NCI-H1048 (cell line): ENCODE results near the gene TBL1Y.
"Not testable (repeated sequence)": the region's sequence is repeated elsewhere in the genome, so short reads cannot be mapped to it uniquely, and the experiment has no call there.

Experiments
- DNase-seq: peaks from one replicate; lab custom pipeline; 2025; lab: John Stamatoyannopoulos, UW

Gene TBL1Y

DNA sequence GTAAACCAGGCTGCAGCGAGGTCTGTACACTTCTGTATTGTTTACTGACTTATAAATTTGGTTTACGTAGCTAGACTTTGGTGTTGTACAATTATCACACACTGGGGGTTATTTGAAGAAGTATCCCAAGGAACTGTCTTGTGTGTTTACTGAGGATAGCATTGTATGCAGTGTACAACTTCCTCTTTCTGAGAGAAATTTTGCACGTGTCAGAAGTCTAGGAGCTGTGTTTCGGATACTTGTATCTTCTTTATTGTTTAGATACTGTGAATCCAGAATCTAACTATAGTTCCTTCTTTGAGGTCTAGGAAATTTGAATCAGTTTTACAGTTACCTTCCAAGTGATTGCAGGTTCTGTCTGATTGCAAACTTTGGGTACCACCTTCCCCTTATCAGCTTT is 64.5 kb downstream of the TBL1Y start:
- DNase-seq = no peak

- DNase-seq = no peak
Measured at GRCh38 chrY:6977783-6978182, 67.3 kb downstream of the TBL1Y start.

GRCh38 chrY:6983221-6983620 is 72.7 kb downstream of the TBL1Y start:
- no peak for DNase-seq

GRCh38 chrY:6987811-6988210 is 77.3 kb downstream of the TBL1Y start:
- DNase-seq = no peak

DNA sequence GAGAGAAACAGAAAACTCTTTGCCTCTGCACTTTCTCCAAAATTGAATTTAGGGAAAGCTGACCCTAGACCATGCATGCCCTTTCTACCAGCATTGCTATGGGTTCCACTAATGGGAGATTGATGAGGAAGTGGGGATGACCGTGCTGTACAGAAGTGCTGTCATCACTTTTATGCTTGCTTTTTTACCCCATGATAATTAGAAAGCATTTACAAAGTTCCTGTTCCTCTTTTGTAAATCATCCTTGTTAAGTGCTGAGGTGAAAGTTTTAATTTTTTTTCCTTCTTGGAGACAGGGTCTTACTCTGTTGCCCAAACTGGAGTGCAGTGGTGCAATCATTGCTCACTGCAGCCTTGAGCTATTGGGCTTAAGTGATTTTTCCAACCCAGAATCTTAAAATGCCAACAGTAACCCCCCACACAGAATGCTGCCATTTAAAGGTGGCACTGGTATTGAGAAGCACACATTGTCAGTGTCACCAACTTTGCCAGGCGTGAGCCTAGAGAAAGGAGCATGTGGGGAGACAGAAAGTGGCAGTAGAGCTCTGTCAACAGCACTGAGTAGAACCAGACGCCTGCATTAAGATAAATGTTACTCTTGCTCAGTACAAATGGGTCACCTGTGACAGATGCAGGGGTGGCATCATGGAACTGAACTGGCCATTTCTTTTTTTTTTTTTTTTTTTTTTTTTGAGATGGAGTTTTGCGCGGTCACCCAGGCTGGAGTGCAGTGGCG is 79.6 kb downstream of the TBL1Y start:
- no peak for DNase-seq

DNA sequence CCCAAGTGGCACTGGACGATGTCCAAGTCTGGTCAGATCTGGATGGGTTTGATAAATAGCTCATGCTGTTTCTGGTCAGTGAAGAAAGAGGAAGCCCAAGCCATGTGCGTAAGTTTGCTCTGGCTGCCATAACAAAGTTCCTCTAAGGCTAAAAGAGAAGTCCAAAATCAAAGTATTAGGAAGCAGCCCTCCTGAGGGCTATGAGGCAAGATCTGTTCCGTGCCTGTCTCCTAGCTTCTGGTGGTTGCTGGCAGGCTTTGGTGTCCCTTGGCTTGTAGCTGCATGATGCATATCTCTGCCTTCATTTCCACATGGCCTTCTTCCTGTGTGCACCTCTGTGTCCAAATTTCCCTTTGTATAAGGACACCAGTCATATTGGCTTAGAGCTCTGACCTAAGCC is 81.5 kb downstream of the TBL1Y start:
- no peak for DNase-seq

- DNase-seq = no peak
Measured at GRCh38 chrY:6995987-6996386, 85.5 kb downstream of the TBL1Y start.

GRCh38 chrY:6997503-6998066 is 87.1 kb downstream of the TBL1Y start:
- DNase-seq = no peak

- no peak for DNase-seq
Measured at GRCh38 chrY:6999905-7000304, 89.4 kb downstream of the TBL1Y start.

DNA sequence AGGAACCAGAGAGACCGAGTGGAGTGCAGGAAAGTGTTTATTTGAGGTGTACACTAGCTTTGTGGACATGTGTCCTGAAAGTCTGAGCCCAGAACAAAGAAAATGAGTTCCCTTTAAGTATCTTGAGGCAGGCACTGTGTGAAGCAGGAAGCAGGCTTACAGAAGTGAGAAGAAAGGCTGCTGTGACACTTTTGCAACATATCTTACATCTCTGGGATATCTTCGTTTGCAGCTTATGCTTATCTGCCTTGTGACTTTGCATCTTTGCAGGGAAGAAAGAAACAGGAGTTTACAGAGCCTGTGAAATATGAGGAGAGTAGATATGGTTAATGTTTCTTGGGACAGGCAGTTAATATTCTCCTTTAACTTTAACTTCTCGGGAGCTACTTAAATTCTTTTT is 92.1 kb downstream of the TBL1Y start:
- DNase-seq = no peak

DNA sequence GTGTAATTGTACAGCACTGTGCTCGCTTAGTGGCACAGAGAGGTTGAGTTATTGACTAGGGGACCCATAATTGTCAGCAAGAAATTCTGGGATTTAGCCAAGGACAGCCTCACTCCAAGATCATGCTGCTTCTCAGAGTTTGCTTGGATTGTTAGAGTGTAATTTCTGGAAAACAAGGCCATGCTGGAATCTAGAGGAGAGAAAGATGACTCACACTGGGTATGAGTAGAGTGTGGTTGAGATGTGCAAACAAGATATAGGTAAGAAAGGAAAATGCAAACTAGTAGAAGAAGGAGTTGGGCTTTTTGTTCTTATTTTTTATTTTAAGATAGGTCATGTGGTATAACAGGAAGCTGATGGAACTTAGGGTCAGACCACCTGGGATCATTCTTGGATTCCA is 97.4 kb downstream of the TBL1Y start:
- no peak for DNase-seq

- no peak for DNase-seq
Measured at GRCh38 chrY:7008578-7009355, 98.3 kb downstream of the TBL1Y start.

DNA sequence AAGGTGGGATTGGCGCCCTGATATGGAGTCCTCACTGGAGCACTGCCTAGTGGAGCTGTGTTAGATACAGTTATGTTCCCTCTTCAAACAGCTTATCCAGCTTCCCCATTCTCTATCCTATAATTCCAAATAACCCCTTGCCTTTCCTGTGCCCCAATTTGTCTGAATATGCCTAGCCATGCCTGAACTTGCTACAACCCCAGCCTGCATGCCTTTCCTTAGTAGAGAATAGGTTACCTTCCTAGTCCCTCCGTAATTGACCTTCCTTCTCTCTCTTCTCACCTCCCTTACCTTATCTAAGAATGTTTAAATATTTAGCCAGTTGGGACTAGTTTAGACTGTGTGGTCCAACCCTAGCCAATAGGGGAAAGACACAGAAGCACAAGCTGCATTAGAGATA is 102.6 kb downstream of the TBL1Y start:
- no peak for DNase-seq

GRCh38 chrY:7016521-7016920 is 106.0 kb downstream of the TBL1Y start:
- no peak for DNase-seq

DNA sequence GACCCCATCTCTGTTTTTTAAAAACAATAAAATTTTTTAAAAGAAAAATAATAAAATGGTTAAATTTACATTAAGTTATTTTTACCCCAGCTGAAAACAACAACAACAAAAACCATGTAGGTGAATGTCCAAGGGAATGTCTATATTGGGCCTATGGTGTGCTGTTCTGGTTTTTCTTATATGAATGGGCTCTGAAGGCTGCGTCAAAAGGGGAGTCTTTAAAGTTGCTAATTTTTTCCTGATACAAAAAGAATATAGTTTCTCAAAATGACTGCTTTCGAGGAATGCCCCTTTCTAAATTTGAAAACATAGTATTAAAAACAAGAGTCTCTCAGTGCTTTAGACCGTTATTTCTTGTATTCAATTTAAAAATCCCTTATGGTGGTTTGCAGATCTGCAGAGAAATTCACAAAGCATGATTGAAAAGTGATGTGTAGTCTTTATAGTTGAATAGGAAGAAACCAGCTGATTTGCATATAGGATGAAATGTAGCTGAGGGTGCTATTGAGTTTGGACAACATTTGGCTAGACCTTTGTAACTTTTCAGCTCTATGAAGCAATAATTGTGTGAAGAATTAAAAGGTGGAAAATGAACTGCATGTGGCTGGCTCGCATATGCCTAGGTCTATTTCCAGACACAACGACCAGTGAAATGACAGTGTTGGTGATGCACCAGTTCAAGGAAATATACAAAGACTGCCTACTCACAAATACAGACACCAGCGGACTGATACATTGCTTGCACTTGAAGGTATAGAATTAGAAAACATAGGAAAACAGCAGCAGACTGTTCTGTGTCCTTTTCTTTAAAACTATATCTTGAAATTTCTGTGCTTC is 107.0 kb downstream of the TBL1Y start:
- DNase-seq = no peak

DNA sequence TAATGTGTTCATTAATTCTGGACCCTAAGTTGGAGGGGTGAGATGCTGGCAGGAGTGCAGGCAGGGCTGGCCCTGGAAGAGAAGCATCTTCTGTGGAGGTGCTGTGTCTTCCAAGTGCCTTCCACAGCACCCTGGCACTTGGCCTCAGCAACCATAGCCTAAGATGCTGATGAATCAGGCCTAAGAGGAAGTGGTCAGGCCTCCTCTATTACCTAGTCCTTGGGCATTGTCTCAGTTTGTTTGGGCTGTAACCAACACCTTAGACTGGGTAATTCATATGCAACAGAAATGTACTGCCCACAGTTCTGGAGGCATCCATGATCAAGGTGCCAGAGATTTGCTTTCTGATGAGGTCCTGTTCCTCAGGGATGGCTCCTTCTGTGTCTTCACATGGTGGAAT is 128.5 kb downstream of the TBL1Y start:
- no peak for DNase-seq

- DNase-seq = no peak
Measured at GRCh38 chrY:7040662-7041061, 130.2 kb downstream of the TBL1Y start.

GRCh38 chrY:7041983-7042382 is 131.5 kb downstream of the TBL1Y start:
- no peak for DNase-seq

DNA sequence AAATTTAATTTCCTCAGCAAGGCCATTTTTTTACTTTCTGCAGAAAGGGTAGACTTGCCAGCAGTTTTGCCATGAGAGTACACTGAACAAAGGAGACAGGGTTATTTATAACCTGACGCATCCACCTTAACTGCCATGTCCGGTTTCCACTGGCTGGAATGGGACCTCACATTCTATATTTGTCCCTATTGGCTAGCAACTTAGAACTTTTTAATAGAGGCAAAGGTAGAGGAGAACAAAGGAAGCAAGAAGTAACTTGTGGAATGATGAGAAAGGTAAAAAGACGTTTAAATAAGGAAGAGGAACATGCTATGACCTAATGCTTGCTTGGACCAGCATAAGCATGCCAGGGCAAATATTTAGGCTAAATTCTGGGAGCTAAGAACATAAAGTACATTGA is 142.0 kb downstream of the TBL1Y start:
- not testable (repeated sequence) for DNase-seq

GRCh38 chrY:7056886-7057285 is 146.4 kb downstream of the TBL1Y start:
- no peak for DNase-seq

DNA sequence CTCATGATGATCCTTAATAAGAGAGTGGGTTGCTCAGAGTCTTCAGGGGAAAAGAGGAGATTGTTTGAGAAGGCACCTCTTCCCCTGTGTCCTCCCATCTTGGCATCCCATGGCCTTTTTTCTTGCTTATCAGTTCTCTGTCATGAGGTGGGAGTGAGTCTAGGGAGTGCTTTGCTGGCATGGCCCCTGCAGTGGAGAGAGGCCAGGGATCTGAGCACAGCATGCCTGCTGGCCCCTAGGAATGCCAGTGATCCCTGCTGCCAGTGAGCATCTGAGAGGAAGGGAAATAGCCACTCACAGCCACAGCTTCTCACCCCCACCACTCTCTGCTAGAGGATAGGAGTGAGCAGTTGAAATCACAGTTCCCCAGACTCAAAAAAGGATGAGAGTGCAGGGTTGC is 168.2 kb downstream of the TBL1Y start:
- DNase-seq = no peak

DNA sequence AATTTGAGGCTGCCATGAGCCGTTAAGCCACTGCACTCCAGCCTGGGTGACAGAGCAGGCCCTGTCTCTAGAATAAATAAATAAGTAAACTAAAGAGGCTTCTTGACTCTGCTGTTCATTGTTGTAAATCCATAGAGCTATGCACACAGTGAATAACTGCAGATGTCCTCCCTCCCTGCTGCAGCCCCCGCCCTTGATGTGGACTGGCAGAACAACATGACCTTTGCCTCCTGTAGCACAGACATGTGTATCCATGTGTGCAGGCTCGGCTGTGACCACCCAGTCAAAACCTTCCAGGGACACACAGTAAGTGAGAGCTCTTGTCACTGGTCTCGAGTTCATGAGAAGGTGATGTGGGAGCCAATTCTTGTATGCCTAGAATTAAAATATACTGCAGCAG is 170.1 kb downstream of the TBL1Y start:
- not testable (repeated sequence) for DNase-seq
